Measurements from ENCODE around the gene DNAH3. TPM values are rescaled to one million over a fixed set of nuclear protein-coding genes. Genes with fewer than 3 reads are reported as not detected.

DNAH3 gene
- total and polyA plus RNA-seq, 2 of the 8 experiments (the other 6 are each of a cell fraction or from before 2014, with no cell fraction given) = 0.57 to 0.71 TPM

DNA sequence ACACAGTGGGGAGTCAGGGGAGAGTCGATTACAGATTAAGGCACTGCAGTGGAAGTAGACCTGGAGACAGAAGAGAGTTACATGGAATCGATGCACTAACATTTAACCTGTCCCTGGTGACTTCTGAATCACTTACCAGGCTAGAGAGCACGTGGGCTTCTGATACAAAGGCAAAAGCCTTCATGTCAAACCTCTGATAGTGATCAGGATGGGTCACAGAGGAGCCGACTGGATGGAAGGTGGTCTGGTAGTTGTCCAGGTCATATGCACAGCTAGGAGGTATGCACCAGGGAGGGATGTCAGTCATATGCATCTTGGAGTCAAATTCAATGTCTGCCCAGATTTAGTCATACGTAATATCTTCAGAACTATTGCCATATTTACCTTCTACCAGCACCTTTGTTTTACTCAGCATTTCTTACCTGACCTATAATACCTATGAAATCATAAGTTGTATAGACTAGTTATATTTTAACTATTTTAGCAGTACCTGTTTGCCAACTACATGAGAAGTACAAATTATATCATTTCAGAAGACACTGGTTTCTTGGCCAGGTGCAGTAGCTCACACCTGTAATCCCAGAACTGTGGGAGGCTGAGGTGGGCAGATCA lies 49.1 kb upstream of the DNAH3 start:
- Histone ChIP-seq H3K18ac (ENCODE audit: extremely low read depth, low read length) (no peak overlapping the region), H3K79me2 (ENCODE audit: control insufficient read depth in 1 of 2, insufficient read depth in 2 of 2, low read length in 2 of 2) (no peaks in the 10 kb centered on the region), H2AFZ (ENCODE audit: low read length) (no peak overlapping the region), H3K23ac (ENCODE audit: insufficient read length) (no peak overlapping the region), H3K4me1 (replicated peaks in 1 of 4; ENCODE audit: control insufficient read depth in 3 of 4, insufficient read depth in 4 of 4, low read length in 3 of 4) (no peaks in the 10 kb centered on the region), H3K36me3 (ENCODE audit: control insufficient read depth in 2 of 4, insufficient read depth in 4 of 4, low read length in 3 of 4) (no peaks in the 10 kb centered on the region), H2BK5ac (ENCODE audit: low read depth, low read length) (no peak overlapping the region), H2BK12ac (ENCODE audit: low read depth, low read length) (no peak overlapping the region), H4K5ac (ENCODE audit: insufficient read length, low read depth, low read length) (no peak overlapping the region), H3K9me3 (ENCODE audit: insufficient read depth in 2 of 2, low read depth in 1 of 2, low read length in 1 of 2) (no peaks in the 10 kb centered on the region), H3K56ac (replicated peaks; ENCODE audit: insufficient read length, low read depth, low read length) (no peak overlapping the region), H3K9ac (replicated peaks in 1 of 4; ENCODE audit: extremely low read depth in 1 of 4, low read depth in 3 of 4, low read length in 3 of 4) (no peak overlapping the region), H4K8ac (ENCODE audit: extremely low read depth, insufficient read depth, low read length) (no peak overlapping the region), H3K4ac (replicated peaks; ENCODE audit: insufficient read length, low read depth, low read length) (no peak overlapping the region), H3K23me2 (ENCODE audit: low read depth, low read length) (no peaks in the 10 kb centered on the region), H3K79me1 (ENCODE audit: low read depth, low read length) (no peaks in the 10 kb centered on the region), H2BK15ac (ENCODE audit: low read length) (no peak overlapping the region), H3K27ac (ENCODE audit: low read depth, low read length) (no peak overlapping the region), H3K27me3 (replicated peaks in 1 of 4; ENCODE audit: control insufficient read depth in 3 of 4, extremely low read depth in 1 of 4, insufficient read depth in 3 of 4, low read length in 3 of 4) (no peaks in the 10 kb centered on the region), H3K4me2 (ENCODE audit: insufficient read depth in 1 of 2, low read depth in 2 of 2, low read length in 2 of 2) (no peak overlapping the region), H2AK5ac (ENCODE audit: low read depth, low read length) (no peak overlapping the region), H4K91ac (replicated peaks; ENCODE audit: insufficient read length, low read length) (no peak overlapping the region), H2BK20ac (ENCODE audit: low read length) (no peak overlapping the region), H3K4me3 (ENCODE audit: extremely low read depth in 1 of 4, insufficient read depth in 2 of 4, low read depth in 3 of 4, low read length in 4 of 4) (no peak overlapping the region), H2BK120ac (replicated peaks; ENCODE audit: low read depth, low read length) (no peak overlapping the region), H3K14ac (ENCODE audit: insufficient read length) (no peak overlapping the region), H4K20me1 (replicated peaks in 1 of 2; ENCODE audit: control insufficient read depth in 1 of 2, insufficient read depth in 2 of 2, low read length in 2 of 2) (peaks cover 0 to 1% of the 10 kb centered on the region in 2 experiments)
- DNase-seq (ENCODE audit: low read depth in 1 of 2, low spot score in 2 of 2) (no peak), FAIRE-seq (no peak)
- 90% methylated on average over 5 of the region's 5 CpGs; no CpG with 5 or more reads in 1 of the 2 experiments for WGBS, 2 experiments (ENCODE audit: extremely low coverage in 1 of 2, insufficient coverage in 1 of 2, insufficient read length in 1 of 2, insufficient replicate concordance in 2 of 2, low coverage in 1 of 2, low lambda C conversion rate in 2 of 2, missing lambda C conversion rate in 1 of 2)
- TF ChIP-seq SAP30 (IDR thresholded peaks at IDR 0.05; ENCODE audit: insufficient read depth, insufficient replicate concordance, low read length) (no peak), SRF (IDR thresholded peaks at IDR 0.05; ENCODE audit: low read depth, low read length) (no peak), RFX5 (IDR thresholded peaks at IDR 0.05; ENCODE audit: borderline replicate concordance, low read depth, low read length) (no peak), SIRT6 (IDR thresholded peaks at IDR 0.05; ENCODE audit: low read length) (no peak), POLR2A (IDR thresholded peaks at IDR 0.05; ENCODE audit: control extremely low read depth in 1 of 2, low read depth in 2 of 2, low read length in 2 of 2) (no peak), KDM5A (IDR thresholded peaks at IDR 0.05; ENCODE audit: low read length) (no peak)
- TF ChIP-seq, protein P1, sequence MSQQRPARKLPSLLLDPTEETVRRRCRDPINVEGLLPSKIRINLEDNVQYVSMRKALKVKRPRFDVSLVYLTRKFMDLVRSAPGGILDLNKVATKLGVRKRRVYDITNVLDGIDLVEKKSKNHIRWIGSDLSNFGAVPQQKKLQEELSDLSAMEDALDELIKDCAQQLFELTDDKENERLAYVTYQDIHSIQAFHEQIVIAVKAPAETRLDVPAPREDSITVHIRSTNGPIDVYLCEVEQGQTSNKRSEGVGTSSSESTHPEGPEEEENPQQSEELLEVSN (IDR thresholded peaks at IDR 0.05) = no peak
- POLR2A ChIA-PET (ENCODE audit: partially characterized antibody) = no interaction called here
- CTCF ChIA-PET (ENCODE audit: partially characterized antibody) = interaction anchor here (0.7 to 3.7 kb wide), 5 partner anchors 11 to 78 kb away, joined by 3 to 23 read pairs (median 8); partner anchors contain the start of gene CRYM

Measured in H1 (cell line).